ENCODE measurements around the gene WBP2NL.
"Not testable (repeated sequence)": the region's sequence is repeated elsewhere in the genome, so short reads cannot be mapped to it uniquely, and the experiment has no call there.

Gene WBP2NL, protein sequence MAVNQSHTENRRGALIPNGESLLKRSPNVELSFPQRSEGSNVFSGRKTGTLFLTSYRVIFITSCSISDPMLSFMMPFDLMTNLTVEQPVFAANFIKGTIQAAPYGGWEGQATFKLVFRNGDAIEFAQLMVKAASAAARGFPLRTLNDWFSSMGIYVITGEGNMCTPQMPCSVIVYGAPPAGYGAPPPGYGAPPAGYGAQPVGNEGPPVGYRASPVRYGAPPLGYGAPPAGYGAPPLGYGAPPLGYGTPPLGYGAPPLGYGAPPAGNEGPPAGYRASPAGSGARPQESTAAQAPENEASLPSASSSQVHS

DNA sequence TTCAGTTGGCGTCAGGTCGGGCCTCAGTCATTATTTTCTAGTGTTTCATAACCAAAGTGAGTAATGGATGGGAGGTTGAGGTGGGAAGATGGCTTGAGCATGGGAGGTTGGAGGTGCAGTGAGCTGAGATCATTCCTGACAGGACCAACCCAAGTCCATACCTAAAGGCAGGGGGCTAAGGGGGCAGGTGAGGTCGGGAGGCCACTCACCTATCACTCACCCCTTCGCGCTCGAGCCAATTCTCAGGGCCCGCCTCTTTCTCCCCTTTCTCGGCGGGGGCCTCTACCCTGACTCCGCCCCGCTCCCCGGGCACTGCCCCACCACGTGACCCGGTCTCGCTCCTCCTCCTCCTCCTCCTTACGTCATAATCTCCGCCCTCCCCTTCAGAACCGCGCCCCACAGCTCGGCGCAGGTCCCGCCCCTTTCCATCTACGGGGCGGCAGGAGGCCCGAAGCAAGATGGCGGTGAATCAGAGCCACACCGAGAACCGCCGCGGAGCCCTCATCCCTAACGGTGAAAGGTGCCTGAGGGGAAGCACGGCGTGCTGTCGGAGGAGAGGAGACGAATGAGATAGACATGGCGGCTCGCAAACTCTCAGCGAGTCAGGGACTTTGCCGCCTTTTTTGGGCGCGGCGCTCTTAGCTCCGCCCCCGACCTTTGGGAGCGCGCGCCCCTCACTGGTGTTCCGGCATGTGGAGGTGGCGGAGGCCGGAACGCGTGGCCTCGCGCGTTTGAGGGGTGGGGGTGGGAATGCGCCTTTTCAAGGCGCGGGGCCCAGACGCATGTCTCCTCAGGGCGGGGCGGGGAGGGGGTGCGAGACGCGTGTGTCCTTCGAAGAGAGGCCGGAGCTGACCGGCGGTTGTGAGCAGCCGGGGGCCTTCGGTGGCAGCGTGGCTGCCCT is at the start of gene WBP2NL:
Gene WBP2NL, plus strand, starts transcription at position 428 of the 901 bp plus-strand sequence. Its CDS starts 31 bp downstream, at position 459.
- DNase-seq: peak; percentile 37

DNA sequence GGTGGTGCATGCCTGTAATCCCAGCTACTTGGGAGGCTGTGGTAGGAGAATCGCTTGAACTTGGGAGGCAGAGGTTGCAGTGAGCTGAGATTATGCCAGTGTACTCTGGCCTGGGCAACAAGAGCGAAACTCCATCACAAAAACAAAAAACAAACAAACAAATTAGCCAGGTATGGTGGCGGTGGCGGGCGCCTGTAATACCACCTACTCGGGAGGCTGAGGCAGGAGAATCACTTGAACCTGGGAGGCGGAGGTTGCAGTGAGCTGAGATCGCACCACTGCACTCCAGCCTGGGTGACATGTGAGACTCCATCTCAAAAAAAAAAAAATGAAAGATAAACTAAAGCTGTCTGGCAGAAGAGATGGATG is 49.7 kb upstream of the WBP2NL start:
- not testable (repeated sequence) for DNase-seq

DNA sequence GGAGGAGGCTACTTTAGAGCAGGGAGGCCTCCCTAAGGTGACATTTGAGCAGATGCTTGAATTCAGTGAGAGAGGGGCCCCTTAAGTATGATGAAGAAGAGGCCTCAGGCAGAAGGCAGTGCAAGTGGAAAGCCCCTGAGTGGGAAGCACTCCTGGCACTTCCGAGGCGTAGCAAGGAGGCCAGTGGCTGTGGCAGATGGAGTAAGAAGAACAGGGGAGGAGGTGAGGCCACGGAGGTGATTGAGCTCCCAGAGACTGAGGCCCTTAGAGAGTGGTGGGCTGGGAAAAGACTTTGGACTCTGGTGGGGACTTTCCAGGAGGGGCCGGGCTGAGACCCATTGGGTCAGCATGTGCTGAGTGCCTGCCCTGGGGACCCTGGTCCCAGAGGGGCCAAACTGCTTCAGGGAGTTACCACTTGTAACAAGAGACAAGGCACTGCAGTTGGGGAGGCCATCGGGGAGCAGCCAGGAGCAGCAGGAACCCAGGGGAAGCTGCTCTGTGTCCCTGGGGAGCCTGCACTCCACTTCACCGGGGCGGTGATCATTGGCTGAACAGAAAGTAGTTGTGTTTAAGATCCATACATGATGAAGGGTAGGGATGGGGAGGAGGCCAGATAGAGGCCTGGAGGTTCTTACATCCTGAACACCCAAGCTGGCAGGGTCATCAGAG is 49.2 kb upstream of the WBP2NL start:
- no peak for DNase-seq

DNA sequence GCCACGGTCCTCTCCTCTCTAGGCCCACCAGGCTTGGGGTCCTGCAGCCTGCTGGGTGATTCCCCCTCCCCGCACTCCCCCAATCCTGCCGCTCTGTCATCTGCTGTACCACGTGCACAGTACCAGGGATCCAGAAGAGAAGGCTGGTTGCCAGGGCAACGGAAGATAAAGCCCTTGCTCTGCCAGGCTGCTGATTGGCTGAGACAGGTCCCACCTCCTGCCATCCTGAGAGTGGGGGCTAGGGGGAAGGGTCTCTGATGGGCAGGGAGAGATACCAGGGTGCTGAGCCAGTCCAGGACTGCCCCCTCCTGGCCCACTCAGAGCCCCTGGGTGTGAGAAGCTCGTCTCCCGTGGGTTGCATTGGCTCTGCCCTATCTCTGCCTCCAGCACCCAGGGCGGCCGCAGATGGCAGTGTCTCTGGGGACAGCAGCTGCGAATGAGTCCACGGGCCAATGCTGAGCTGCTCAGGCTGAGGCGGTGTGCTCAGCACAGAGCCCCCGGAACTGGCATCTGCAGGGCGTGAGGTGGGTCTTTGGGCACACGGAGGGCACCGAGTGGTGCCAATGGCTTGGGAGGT is 46.6 kb upstream of the WBP2NL start, which contains the start of gene SMIM45:
Gene SMIM45, plus strand, starts transcription at position 253 of the 577 bp plus-strand sequence.
- no peak for DNase-seq

DNA sequence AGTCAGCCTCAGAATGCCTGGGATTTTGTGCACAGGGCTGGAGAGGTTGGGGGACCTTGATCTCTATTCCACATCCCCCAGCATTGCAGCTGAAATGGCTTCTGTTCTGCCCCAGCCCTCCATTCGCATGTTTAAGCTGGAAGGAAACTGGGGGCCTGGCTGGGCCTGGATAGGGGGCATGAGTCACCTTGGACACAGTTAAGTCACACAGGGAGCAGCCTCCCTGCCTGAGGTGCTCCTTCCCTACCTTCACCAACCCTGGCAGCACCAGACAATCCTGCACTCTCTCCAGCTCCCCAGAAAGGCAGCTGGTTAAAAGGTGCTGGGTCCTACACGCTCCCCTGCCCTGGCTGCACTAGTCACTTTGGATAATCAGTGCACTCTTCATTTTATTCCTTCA is 45.9 kb upstream of the WBP2NL start:
- no peak for DNase-seq

DNA sequence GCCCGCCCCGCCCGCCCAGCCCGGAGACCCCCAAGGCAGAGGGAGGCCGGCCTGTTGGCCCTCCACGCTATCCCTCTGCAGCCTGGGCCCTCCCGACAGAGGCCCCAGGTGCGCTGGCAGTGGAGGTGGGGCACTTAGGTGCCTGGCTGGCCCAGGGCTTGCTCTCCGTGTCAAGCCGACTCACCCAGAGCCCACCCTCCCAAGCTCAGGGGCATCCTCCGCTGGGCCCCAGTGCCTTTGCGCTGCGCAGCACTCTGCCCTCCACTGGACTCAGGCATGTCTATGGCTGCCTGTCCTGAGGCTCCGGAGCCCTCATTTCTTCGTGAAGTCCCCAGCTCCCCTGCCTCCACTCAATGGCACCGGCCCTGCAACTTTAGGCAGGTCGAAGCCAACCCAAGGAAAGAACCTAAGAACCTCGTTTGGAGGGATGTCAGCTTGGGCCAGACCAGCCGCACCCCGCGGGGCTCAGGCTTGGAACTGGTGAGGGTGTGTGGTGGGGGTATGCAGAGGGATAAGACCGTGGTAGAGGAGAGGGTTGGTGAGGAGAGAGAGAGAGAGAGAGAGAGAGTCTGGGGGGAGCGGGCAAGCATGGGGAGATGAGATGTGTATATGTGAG is 40.5 kb upstream of the WBP2NL start:
- no peak for DNase-seq

DNA sequence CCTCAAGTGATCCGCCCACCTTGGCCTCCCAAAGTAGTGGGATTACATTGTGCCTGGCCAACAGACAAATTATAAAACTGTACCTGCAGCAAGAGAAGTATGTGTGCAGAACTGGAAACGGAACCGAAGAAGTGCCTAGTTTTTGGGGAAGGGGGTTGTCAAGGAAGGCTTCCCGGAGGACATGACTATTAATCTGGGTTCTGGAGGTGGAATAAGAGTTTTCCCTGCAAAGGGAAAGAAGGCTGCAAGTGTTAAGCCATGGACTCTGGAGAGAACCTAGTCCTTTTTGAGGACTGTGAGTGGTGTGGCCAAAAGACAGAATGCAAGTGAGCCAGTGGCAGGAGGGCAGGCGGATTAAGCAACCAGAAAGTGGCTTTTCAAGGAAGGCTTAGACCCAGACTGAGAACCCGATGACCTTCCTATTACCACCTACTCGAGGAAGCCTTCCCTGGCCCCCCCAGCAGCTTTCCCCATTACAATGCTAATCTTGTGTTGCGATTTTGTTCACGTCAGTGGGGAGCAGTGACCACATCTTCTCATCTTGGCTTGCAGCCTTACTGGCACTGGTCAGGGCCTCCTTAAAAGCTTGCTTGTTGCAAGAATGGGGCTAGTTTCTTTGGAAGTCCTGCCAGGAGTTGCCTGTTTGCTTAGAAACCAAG is 35.0 kb upstream of the WBP2NL start:
- peak; percentile 86 for DNase-seq

DNA sequence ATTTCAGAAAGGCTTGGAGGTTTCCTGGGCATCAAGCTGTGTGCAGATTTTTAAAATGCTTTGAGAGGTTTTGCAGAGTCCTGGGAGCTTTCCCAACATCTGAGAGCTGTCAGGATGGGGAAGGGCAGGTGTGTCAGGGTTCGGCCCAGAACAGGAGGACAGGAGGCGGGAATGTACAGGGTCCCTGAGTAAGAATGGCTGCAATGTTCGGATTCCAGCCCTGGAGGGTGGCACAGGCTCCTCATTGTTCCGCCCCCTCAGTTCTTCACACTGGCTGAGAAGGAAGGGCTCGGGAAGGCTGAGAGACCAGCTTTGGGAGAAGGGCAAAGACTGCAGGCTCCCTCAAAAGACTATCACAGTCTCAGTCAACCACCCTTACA is 34.5 kb upstream of the WBP2NL start:
- no peak for DNase-seq

DNA sequence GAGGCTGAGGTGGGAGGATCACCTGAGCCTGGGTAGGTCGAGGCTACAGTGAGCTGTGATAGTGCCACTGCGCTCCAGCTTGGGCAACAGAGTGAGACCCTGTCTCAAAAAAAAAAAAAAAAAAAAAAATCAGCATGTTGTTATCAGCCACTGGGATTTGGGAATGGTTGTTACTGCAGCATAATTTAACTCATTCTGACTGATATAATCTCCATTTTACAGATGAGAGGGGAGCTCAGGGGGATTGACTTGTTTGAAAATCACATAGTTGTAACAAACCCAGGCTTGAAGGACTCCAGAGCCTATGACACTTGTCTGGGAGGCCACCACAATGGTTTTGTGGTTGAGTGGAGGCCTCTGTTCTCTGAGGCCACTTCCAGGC is 32.4 kb upstream of the WBP2NL start:
- no peak for DNase-seq

DNA sequence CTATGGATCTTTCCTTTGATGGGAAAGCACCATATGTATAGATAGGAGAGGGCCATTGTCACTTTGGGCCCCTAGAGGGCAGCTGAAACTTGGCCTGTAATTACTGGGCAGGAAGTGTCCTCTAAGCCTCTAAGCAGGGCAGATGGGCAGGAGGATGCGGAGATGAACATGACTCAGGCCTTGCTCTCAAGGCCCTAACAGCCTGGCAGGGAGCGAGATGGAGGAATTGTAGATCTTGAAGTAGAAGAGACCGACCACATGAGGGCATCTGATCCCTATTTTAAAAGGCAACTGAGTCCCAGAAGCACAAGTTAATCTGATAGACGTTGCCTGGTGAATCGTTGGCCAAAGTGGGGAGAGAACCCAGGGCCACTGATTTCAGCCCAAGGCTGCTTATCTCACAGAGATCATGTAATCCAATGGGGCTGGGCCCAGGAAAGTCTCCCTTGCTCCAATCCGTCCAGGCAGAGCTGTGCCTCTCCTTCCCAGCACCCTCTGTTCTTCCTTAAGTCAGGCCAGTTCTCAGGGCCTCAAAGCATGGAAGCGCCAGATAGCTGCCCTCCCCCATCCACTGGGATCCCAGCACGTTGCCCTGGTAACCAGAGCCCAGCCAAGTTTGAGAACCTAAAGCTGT is 31.9 kb upstream of the WBP2NL start:
- DNase-seq: peak; percentile 95

DNA sequence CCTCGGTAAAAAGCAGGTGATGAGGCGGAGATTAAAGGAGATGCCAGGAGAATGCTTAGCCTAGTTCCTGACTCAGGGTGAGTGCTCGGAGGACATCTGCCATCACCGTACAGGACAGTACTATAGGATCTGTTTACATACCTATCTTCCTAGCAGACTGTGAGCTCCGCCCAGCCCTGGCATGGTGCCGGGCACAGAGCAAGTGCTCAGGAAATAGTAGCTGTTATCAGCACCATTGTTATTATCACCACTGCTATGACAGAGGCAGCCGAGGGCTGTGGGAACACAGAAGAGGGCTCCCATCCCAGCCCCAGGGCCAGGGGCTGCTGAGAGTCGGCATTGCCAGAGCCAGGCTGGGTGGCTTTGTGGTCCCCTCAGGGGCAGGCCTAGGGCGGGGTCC is 30.0 kb upstream of the WBP2NL start:
- no peak for DNase-seq

DNA sequence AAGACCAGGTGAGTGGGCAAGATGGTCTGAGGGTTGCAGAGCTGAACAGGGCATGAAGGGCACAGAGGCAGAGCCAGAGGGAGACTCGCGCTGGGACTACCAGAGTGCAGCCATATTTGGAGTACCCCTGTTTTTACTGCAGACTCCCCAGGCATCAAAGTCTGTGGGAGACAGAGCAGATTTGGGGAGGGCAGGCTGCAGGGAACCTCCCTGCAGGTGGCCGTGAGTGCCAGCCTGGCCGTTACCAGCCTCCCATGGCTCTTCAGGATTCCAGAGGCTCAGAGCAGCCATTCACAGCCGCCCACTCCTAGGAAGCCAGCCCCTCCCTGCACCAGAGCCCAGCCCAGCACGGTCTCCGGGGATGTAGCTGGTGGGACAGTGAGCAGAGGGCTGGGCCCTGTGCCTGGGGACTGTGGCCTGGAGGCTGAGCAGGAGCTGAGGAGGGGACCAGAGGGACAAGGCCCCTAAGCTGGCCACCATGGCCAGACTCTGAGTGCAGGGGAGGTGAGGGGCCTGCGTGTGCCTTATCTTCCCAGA is 29.4 kb upstream of the WBP2NL start, which contains the start of gene SEPTIN3:
Gene SEPTIN3, plus strand, starts transcription at position 334 of the 537 bp plus-strand sequence. CDS start 2,050 bp downstream, outside the sequence.
- DNase-seq: no peak

DNA sequence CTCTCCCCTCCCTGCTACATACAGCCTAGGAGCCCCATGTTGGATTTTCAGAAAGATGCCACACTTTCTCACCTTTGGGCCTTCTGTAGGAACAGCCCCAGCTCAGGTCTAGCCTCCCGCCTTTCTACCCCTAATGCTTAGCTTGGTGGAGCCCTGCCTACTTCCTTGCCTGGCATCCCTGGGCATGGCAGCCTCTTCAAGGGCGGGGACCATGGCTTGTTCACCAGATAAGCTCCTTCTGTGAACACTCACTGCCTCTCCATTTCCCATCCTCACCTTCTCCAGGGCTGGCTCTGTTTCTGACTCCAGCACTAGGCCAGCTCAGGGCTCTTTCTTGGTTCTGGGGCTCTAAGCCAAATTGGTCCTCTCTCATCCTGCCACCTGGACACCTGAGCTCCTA is 28.0 kb upstream of the WBP2NL start:
- DNase-seq: no peak

DNA sequence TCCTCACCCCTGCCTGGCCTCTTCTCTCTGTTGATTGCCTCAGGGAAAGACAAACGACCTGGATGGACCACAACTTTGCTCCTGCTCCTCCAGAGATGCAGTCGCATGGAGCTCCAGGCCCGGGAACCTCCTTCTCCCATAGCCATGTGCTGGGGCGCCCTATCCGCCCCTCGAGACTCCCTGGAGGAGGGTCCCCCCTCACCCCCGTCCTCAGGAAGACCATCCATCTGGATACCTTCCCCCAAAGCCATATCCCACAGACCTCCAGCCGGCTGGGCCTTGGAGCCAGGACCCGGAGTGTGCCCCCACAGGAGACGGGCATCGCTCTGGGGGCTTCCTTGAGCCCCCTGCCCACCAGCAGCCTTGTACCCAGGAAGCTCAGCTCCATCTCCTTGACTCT is 27.2 kb upstream of the WBP2NL start:
- DNase-seq: no peak

DNA sequence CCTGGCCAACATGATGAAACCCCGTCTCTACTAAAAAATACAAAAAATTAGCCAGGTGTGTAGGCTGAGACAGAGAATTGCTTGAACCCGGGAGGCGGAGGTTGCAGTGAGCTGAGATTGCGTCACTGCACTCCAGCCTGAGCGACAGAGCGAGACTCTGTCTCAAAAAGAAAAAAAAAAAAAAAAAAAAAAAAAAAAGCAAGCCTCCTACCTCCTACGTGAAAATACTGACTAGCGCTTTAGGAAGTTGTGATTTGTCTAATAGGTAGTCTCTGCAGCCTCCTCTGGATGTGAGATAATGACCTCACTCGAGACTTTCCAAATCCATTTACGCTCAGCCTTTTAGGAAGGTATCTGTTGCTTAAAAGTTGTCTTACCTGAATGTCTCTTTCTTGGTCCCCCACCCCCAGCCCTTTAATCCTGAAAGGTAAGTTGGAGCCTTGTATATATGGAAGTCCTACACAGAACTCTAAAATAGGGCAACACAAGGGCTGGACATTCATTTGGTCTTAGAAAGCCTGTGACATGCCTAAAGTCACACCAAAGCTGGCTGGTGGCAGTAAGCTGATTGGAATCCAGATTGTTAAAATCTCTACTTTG is 23.8 kb upstream of the WBP2NL start:
- DNase-seq: no peak

DNA sequence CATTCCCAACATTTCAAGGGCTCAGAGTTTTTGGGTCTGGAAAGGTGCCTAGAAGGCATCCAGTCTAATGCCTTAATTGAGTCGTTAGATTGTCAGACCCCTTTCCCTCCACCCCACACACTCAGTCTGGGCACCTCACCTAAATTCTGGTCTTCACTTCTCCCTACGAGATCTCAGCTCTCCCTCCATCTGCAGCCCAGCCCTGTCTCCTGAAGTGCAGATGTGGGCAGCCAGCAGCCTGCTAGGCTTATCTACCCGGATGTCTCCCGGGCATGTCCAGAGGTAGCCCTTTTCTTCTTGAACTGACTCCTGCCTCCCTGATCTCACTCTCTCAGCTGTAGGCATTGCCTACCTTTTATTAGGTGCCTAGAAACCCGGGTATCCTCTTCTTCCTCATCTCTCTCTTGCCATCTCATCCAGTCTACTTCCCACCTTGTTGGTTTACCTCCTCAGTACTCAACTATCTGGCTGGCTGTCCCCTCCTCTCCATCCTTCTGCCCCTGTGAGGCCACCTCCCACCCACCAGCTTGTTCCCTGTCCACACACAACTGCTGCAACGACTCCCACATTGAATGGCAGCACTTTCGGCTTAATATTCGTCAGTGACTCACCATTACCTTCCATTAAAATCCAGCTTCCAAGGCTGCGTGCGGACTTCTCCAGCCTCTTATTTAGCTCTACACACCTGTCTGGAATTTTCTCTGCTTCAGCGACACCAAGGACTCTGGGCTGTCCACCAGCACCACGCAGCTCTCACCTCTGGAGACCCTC is 23.1 kb upstream of the WBP2NL start:
- DNase-seq: no peak

DNA sequence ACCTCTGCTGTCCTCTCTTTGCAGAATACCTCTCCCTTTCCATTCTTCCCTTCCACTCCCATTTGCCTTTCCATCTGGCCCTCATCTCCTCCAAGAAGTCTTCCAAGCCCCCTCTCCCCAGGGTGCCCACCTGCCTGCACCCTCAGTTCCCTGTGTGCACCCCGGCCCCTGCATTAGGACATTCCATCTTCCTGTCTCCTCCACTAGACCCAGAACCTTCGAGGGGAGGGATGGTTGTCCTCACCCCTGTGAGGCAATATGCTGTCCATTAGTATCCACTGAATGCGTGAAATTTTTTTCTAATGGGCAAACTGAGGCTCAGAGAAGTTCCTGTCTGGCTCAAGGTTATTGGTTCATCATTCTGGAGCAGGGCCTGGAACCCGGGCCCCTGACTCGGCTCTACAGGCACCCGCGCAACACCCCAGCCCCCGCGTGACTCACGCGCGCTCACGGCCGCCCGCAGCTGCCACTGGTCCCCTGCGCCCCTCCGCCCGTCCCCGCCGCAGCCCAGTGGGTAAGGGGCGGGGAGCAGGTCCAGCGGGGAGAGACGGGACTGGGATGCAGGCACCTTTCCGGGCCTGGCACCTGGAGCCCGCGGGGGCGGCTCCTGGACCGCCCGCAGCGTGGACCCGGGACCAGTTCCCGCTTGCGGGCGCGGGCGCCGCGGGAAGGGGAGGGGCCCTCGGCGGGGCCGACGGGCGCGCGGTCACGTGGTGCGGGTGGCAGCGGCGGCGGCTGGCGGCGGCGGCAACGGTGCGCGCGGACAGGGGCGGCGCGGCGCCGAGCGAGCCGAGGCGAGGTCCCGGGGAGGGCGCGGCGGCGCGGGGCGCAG is 22.3 kb upstream of the WBP2NL start:
- DNase-seq: no peak

DNA sequence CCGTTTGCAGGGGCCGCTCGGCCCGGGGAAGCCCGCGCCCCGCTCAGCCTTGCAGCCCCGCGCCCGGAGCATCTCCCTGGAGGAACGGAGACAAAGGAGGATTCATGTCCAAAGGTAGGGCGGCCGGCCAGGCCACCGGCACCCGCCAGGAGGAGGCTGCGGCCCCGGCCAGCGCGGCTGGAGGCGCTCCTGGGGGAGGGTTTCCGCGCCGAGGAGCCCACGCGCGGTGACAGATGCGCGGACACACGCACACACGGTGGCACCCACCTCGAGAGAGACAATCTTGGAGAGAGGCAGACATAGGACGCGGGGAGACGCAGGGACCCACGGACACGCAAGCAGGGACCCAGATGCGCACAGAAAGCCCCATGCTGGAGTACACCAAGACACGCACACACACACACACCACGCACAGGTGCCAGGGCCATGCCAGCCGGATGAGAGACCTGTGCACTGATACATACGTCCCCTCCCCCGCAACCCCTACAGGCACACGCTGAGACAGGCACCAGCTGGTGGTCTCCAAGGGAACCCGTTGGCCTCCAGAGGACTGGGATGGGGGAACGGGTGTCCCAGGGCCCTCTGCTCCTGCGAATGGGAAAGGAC is 21.5 kb upstream of the WBP2NL start:
- DNase-seq: no peak

DNA sequence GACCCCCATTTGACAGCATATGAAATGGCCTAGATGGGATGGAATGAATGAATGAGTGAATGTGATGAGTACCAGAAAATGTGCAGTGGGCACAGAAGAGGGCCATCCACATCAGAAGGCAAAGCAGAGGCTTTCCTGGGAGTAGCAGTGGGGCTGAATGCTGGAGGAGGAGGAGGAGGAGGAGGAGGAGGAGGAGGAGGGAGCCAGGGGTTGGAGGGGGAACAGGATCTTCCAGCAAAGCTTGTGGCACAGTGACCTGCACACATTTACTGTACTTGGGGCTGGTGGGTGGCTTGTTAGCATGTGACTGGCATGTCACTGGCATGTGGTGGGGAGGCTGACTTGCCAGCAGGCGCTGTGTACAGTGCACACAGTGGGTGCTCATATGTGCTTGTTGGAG is 19.9 kb upstream of the WBP2NL start:
- DNase-seq: no peak

All from MV-4-11 (cell line).